KMS-11 (cell line): ENCODE measurements around the gene TRMT10B.

ENCODE experiments used
- H2AFZ ChIP-seq: fragments of 200-600 bp; sonication (generic); 2 replicates; pipeline ENCODE4 v1.6.1; 2016; ENCODE audit warnings: antibody characterized with exemption, mixed run types, low read depth
- H3K27ac ChIP-seq: fragments of 200-600 bp; sonication (generic); 2 replicates; pipeline ENCODE4 v1.6.1; 2016; ENCODE audit warnings: mild to moderate bottlenecking, mixed run types
- H3K27me3 ChIP-seq: fragments of 200-600 bp; sonication (generic); 2 replicates; pipeline ENCODE4 v1.6.1; 2017; ENCODE audit warnings: mild to moderate bottlenecking, low read depth, mixed run types, moderate library complexity; ENCODE audit not compliant: insufficient read depth
- H3K36me3 ChIP-seq: fragments of 200-600 bp; sonication (generic); 2 replicates; pipeline ENCODE4 v1.6.1; 2017; ENCODE audit warnings: mild to moderate bottlenecking, mixed run types; ENCODE audit not compliant: insufficient read depth
- H3K4me1 ChIP-seq: fragments of 200-600 bp; sonication (generic); 2 replicates; pipeline ENCODE4 v1.6.1; 2016; ENCODE audit warnings: mild to moderate bottlenecking, low read depth, mixed run types; ENCODE audit not compliant: poor library complexity, severe bottlenecking
- H3K4me2 ChIP-seq: fragments of 200-600 bp; sonication (generic); 2 replicates; pipeline ENCODE4 v1.7.0; 2016; ENCODE audit warnings: mild to moderate bottlenecking, mixed run types
- H3K4me3 ChIP-seq: fragments of 200-600 bp; sonication (generic); IDR thresholded peaks from 2 replicates; pipeline ENCODE4 v1.6.1; 2017; ENCODE audit warnings: low read depth, low read length, mixed read lengths; ENCODE audit not compliant: insufficient read depth
- H3K79me2 ChIP-seq: fragments of 200-600 bp; sonication (generic); 2 replicates; pipeline ENCODE4 v1.6.1; 2016; ENCODE audit warnings: low read depth, mixed run types; ENCODE audit not compliant: insufficient read depth
- H3K9ac ChIP-seq: fragments of 200-600 bp; sonication (generic); 2 replicates; pipeline ENCODE4 v1.6.1; 2016; ENCODE audit warnings: mild to moderate bottlenecking, mixed run types
- H4K20me1 ChIP-seq: fragments of 200-600 bp; sonication (generic); 2 replicates; pipeline ENCODE4 v1.6.1; 2016; ENCODE audit warnings: mild to moderate bottlenecking, mixed run types; ENCODE audit not compliant: insufficient read depth
- TF ChIP-seq, protein P1 (sequence below): fragments of 200-600 bp; sonication (generic); conservative IDR thresholded peaks from 2 replicates; pipeline ENCODE4 v1.6.1; 2017; ENCODE audit warnings: low read depth, mild to moderate bottlenecking, antibody characterized with exemption, low read length, moderate library complexity, mixed read lengths

TRMT10B gene

DNA sequence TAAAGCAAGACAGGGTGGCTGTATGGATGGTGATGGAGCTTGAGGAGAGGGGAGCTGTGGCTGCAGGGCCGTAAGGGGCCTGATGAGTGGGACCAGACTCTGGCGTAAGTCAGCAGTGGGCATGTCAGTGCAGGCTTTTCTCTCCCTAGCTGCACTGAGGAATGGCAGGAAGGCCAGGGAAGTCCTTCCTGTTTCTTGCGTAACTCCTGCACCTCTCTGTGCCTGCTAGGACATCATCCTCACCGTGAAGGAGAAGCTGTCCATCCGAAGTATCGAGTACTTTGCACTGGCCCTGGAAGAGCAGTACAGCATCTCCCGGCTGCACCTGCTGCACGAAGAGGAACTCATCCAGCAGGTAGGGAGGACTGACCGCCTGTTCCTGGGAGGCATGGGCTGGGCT lies 24.1 kb upstream of the TRMT10B start:
- Histone ChIP-seq H3K9ac (no peak overlapping the region), H3K36me3 (no peaks in the 10 kb centered on the region), H2AFZ (no peak overlapping the region), H3K4me3 (no peak overlapping the region), H3K27me3 (no peaks in the 10 kb centered on the region), H3K4me2 (no peak overlapping the region), H3K4me1 (no peaks in the 10 kb centered on the region), H4K20me1 (no peaks in the 10 kb centered on the region), H3K79me2 (no peaks in the 10 kb centered on the region), H3K27ac (no peak overlapping the region)
- TF ChIP-seq, protein P1, sequence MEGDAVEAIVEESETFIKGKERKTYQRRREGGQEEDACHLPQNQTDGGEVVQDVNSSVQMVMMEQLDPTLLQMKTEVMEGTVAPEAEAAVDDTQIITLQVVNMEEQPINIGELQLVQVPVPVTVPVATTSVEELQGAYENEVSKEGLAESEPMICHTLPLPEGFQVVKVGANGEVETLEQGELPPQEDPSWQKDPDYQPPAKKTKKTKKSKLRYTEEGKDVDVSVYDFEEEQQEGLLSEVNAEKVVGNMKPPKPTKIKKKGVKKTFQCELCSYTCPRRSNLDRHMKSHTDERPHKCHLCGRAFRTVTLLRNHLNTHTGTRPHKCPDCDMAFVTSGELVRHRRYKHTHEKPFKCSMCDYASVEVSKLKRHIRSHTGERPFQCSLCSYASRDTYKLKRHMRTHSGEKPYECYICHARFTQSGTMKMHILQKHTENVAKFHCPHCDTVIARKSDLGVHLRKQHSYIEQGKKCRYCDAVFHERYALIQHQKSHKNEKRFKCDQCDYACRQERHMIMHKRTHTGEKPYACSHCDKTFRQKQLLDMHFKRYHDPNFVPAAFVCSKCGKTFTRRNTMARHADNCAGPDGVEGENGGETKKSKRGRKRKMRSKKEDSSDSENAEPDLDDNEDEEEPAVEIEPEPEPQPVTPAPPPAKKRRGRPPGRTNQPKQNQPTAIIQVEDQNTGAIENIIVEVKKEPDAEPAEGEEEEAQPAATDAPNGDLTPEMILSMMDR = no peak

DNA sequence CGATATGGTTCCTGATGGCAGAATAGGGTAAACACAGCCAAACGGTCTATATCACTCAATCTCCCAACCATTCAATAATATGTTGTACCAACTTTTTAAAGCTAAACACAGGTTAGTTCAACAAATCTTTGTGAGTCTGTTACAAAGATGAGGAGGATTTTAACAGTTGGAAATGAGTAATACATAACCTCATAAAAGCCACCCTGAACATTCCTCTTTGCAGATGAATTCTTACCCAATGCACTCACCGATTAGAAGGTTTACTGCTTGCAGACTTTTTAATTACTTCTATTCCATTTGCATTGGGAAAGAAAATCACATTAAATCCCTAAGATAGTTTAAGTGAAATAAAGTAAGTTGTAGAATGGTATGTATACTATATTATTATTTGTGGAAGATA lies 23.3 kb upstream of the TRMT10B start:
- no peak overlapping the region for H3K4me2 ChIP-seq
- H4K20me1 ChIP-seq = no peaks in the 10 kb centered on the region
- no peak overlapping the region for H3K27ac ChIP-seq
- H3K36me3 ChIP-seq = no peaks in the 10 kb centered on the region
- no peaks in the 10 kb centered on the region for H3K4me1 ChIP-seq
- H2AFZ ChIP-seq = no peak overlapping the region
- H3K9ac ChIP-seq = no peak overlapping the region
- H3K27me3 ChIP-seq = no peaks in the 10 kb centered on the region
- no peaks in the 10 kb centered on the region for H3K79me2 ChIP-seq
- no peak overlapping the region for H3K4me3 ChIP-seq
- TF ChIP-seq, protein P1 = no peak

DNA sequence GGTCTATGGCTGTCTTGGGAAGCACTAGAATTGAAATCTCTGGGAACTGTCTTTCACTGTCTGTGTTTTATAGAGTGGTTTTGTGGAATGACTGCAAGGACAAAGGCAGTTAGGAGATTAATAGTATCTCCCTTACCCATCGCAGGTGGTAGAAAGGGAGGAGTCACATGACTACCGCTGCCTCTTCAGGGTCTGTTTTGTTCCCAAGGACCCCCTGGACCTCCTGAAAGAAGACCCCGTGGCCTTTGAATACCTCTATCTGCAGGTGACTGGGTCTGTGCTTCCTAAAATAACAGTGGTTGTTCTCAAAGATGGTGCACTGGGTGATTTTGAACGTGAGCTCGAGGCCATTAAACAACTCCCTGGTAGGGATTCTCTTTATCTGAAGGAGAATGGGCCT lies 22.8 kb upstream of the TRMT10B start:
- Histone ChIP-seq H4K20me1 (no peaks in the 10 kb centered on the region), H3K4me3 (no peak overlapping the region), H3K4me2 (no peak overlapping the region), H3K4me1 (no peaks in the 10 kb centered on the region), H3K36me3 (no peaks in the 10 kb centered on the region), H3K9ac (no peak overlapping the region), H3K79me2 (no peaks in the 10 kb centered on the region), H3K27ac (no peak overlapping the region), H3K27me3 (no peaks in the 10 kb centered on the region), H2AFZ (no peak overlapping the region)
- TF ChIP-seq, protein P1 = no peak

DNA sequence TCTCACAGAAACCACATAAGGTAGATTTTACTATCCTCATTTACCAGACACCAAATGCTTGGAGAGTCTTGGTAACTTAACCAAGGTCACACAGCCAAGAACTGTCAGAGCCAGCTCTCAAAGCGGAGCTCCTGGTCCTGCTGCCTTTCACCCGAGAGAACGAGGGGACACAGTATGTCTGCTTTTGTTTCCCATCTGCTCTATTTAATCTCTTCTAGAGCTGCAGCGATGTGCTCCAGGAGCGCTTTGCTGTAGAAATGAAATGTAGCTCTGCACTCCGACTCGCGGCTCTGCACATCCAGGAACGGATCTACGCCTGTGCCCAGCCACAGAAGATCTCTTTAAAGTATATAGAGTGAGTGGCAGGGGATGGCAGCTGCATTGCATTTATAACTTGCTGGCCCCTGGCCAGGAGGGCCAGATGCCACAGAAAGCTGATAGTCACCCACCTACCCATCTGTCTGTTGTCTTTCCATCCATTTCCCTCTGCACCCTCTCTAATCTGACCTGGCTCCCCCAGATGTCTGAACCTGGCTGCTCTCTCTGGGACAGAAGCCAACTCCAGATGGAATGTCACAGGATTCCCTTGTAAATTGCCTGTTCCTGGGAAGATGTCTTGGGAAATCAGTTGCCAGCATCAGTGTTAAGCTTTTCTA lies 21.4 kb upstream of the TRMT10B start:
- TF ChIP-seq, protein P1 = no peak
- H3K27me3 ChIP-seq = no peaks in the 10 kb centered on the region
- no peak overlapping the region for H3K27ac ChIP-seq

More for the DNA sequence above, 21.4 kb upstream of the TRMT10B start:
- H3K9ac ChIP-seq = no peak overlapping the region
- no peak overlapping the region for H2AFZ ChIP-seq
- no peak overlapping the region for H3K4me2 ChIP-seq
- H3K4me3 ChIP-seq = no peak overlapping the region
- no peaks in the 10 kb centered on the region for H3K79me2 ChIP-seq
- H3K4me1 ChIP-seq = no peaks in the 10 kb centered on the region
- H4K20me1 ChIP-seq = no peaks in the 10 kb centered on the region
- H3K36me3 ChIP-seq = no peaks in the 10 kb centered on the region
